DMS153 (cell line): ENCODE measurements around the gene EEF1E1.
"Not testable (repeated sequence)": the region's sequence is repeated elsewhere in the genome, so short reads cannot be mapped to it uniquely, and the experiment has no call there.

ENCODE experiments used
- DNase-seq: peaks from one replicate; lab custom pipeline; 2025; lab: John Stamatoyannopoulos, UW

EEF1E1 gene

DNA sequence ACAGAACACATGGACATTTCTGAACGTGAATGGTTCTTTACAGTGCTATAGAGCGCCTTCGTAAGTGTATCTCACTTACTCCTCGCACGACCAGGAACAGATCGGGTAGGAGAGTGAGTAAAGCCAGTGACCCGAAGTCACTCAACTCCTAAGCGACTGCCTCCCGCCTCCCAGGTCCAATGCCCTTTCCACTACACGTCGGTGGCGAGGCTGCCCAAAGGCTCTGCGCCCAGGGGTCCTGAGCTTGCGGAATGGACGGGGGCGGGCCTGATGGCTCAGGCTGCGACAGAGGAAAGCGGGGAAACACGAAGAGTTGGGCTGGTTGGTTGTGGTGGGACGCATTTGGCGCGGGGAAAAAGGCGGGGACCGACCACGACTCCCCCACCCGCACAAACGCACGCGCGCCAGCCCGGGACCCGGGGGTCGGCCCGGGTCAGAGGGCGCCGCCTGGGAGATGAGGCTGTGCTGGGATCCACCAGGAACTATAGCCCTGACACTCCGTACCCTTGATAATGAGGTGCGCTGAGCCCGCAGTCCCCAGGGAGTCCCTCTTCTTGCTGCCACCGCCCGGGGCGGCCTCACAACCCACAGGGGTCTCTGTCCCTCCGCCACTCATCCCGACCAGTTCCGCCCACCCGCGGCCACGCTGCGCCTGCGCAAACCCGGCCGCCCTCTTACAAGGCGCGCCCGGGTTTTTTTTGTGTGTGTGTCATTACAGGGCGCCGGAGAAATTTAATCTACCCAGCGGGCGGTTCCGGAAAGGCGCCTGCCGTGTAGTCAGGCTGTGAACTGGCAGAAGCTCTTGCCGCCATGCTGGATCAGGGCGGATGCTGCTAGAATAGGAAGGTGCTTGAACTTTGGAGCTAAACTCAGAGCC, 38.3 kb downstream of the EEF1E1 start, which contains the start of gene BLOC1S5:
BLOC1S5 (minus strand) TSS at position 629 of the 877 bp plus-strand sequence; CDS start at position 616, 13 bp downstream.
- peak; percentile 86 for DNase-seq

DNA sequence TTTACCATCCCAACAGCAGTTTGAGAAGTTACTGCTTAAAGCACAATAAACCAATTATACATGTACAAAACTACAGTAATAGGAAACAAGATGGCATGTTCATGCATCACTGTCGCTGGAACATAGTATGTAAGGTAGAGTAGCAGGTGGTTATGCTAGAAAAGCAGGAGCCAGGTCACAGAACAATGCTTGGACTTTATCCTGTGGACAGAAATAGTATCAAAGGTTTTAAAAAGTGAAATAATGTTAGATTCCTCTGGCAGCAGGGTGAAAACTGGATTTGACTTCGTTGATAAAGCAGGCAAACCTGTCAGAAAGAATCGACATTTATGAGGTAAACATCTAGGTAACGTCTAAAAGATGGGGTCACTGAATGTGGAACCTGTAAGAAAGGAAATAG, 40.6 kb downstream of the EEF1E1 start:
- no peak for DNase-seq

DNA sequence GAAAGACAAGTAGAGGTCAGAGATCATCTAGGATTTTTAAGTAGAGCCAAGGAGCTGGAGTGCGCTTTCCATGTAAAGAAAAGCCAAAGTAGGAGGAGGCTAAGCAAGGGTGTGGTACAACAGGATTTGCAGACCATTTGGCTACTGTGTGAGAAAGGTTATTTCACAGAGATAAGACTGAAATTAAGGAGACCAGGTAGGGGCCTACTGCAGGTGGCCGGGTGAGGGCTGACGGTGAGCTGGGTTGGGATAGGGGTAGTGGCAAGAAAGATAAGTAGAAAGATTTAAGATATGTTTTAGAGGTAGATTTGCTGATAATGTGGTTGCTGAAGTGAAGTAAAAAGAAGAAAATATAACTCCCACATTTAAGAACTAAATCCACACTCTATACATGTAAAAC, 42.0 kb downstream of the EEF1E1 start:
- DNase-seq: no peak

DNA sequence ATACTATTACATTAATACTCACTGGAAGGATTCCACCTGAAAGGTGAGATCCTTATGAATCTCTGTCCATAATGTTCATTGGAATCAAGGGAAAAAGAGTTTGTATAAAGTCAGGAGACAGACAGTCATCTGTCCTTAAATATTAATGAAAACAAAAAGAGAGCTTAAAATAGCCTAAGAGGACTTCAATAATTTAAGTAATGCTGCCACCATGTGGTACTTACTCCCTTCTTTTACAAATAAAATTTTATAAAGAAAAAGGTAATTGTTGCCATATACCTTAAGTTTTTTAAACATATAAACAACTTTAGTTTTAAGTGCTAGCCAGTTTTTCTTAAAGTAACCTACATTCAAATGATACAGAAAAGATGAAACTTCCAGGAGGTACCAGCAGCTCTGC, 43.2 kb downstream of the EEF1E1 start:
- no peak for DNase-seq

DNA sequence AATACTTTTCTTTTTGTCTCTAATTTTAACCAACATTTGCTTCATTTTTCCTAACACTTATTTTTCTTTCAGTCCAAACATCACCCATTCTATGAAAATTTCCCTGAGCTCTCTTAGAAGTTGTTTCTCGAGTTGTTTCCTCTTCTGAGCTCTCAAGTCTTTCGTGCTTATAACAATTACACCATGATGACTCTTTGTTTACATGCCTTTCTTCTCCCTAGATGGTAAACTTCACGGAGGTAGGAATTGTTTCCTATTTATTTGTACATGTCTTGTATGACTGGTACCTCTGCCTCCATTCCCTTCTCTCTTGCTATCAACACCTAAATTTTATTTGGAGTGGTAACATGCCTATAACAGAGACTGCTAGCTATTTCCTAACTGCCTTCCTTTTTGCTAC, 44.6 kb downstream of the EEF1E1 start:
- no peak for DNase-seq

DNA sequence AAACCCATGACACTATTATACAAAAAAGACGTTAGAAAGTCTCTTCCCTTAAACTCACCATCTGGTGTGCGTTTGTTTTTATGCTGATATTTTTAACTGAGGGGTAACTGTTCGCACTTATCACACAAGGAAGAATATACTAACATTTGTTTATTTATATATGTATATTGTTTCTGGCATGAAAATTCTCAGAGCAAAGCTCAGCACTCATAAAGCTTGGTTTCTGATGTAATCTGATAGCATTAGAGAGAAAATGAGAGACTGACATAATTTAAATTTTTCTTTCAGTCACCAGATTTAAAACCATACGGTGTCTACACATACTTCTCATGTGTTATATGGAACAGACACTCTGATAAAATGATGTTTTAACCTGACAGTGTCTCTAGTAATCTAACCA, 45.1 kb downstream of the EEF1E1 start:
- DNase-seq: no peak

DNA sequence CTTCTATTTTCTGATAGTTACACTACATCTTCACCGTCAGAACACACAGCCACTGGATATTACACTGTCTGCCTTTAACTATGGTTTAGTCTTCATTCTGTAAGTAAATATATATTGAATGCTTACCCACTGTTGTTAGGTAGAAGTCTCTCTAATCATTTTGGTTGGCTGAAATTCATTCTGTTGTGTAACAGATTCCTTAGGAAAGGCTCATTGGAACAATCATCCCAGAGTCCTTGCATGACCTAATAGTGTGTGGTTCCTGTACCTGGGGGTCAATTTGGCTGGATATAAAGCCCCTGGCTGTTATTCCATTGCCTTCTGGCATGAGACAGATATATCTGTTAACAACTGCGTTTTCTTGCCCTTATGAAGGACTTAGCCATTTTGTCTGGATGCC, 48.1 kb downstream of the EEF1E1 start:
- no peak for DNase-seq

DNA sequence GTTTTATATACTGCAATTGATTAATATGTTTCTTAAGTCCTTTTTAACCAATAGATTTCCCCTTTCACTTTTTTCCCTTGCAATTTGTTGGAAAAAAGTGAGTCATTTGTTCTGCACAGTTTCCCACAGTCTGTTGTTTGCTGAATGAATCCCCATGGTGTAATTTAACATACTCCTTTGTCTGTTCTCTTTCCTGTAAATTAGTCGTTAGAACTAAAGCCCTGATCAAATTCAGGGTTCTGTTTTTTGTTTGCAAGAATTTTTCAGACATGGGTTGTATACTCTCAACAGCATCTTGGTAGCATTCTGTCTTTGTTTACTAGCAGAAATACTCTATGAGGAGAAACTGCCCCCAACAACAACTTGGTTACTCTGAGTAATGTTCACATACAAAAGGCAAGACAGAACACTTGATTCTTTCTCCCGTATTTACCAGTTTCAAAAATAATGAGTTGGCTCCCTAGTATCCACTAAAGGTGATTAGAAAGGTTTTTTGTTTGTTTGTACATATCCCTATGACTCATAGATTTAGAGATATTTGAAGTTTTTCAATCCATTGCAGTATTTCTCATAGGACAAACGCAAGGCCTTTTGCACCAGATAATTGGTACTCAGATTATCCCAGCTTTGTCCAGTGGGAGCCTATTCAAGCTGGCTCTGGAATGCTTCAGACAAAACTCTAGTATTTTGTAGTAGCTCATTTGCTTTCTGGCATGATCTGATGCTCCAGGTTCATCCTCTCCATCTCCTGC, 54.6 kb downstream of the EEF1E1 start:
- no peak for DNase-seq

DNA sequence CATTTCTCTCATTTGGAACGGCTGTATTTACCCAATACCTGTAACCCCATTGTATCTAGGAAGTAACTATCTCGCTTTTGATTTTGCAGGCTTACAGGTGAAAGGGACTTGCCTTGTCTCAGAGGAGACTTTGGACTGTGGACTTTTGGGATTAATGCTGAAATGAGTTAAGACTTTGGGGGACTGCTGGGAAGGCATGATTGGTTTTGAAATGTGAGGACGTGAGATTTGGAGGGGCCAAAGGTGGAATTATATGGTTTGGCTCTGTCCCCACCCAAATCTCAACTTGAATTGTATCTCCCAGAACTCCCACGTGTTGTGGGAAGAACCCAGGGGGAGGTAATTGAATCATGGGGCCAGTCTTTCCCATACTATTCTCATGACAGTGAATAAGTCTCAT, 56.6 kb downstream of the EEF1E1 start:
- DNase-seq: not testable (repeated sequence)

DNA sequence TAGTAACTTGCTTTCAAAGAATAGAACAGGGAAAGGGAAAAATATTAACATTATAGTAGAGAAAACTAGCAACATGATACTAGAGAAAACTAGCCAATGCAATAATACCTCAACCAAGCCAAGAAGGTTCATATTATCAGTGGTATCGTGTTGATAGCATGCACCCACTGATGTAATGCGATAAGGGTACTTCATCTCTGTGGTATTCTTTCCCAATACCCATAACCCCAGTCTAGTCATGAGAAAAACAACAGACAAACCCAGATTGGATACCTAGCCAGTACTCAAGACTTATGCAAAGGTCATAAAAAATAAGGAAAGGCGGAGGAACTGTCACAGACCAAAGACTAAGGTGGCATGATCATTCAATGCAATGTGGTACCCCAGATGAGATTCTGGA, 59.1 kb downstream of the EEF1E1 start:
- no peak for DNase-seq

DNA sequence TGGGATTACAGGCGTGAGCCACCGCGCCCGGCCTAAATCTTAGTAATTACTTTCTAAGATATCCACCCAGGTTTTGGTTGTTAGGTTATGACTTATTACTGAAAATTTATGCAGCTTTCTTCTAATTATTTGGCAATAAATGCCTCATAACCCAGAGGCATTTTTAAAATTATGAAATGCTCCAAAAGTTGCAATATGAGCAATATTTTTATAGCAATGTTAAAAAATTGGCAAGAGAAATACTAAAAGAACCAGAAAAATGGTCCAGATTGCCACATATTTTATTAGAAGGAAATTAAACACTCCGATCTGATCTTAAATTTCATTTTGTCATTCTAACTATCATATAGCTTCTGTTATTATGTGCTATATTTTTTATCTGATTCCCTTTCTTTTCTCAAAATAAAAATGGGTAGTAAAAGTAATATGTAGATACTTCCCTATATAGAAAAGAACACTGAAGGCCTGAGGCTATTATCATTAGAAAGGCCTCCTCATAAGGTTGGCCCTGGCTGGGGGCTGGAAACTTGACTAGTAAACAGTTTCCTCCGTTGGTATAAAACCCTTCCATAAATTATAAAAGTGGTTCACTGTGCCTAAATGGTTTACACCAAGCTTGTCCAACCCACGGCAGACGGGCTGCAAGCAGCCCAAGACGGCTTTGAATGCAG, 60.3 kb downstream of the EEF1E1 start:
- DNase-seq: no peak

DNA sequence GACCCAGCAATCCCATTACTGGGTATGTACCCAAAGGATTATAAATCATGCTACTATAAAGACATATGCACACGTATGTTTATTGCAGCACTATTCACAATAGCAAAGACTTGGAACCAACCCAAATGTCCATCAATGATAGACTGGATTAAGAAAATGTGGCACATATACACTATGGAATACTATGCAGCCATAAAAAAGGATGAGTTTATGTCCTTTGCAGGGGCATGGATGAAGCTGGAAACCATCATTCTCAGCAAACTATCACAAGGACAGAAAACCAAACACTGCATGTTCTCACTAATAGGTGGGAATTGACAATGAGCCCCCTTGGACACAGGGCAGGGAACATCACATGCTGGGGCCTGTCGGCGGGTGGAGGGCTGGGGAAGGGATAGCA, 68.2 kb downstream of the EEF1E1 start:
- DNase-seq: not testable (repeated sequence)

DNA sequence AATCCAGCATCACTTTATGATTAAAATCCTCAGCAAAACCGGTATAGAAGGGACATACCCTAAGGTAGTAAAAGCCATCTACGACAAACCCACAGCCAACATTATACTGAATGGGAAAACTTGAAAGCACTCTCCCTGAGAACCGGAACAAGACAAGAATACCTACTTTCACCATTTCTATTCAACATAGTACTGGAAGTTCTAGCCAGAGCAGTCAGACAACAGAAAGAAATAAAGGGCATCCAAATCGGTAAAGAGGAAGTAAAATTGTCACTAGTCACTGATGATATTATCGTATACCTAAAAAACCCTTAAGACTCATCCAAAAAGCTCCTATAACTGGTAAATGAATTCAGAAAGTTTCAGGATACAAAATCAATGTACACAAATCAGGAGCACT, 71.4 kb downstream of the EEF1E1 start:
- DNase-seq: no peak
